Muscle layer of colon (tissue), 2 donors: Measurements from ENCODE around the gene TFCP2L1.

Experiments used
- H3K27ac ChIP-seq: one replicate; pipeline ENCODE4 v1.7.0; 2013; ENCODE audit warnings: low read depth, mild to moderate bottlenecking, low read length, moderate library complexity
- H3K27me3 ChIP-seq, 2 donors: one replicate each; pipeline ENCODE4 v1.7.0; 2013; ENCODE audit warnings: low read length in 2 of 2, mild to moderate bottlenecking in 2 of 2; ENCODE audit not compliant: insufficient read depth in 2 of 2, control insufficient read depth in 1 of 2
- H3K36me3 ChIP-seq: one replicate; pipeline ENCODE4 v1.7.0; 2013; ENCODE audit warnings: mild to moderate bottlenecking, low read length; ENCODE audit not compliant: insufficient read depth
- H3K4me1 ChIP-seq: one replicate; pipeline ENCODE4 v1.7.0; 2013; ENCODE audit warnings: mild to moderate bottlenecking, low read length; ENCODE audit not compliant: insufficient read depth
- H3K4me3 ChIP-seq, 2 donors: one replicate each; pipeline ENCODE4 v1.7.0; 2013; ENCODE audit warnings: low read length in 2 of 2, low read depth in 1 of 2, mild to moderate bottlenecking in 1 of 2, moderate library complexity in 1 of 2
- H3K9ac ChIP-seq: one replicate; pipeline ENCODE4 v1.7.0; 2013; ENCODE audit warnings: low read length
- H3K9me3 ChIP-seq: one replicate; pipeline ENCODE4 v1.7.0; 2013; ENCODE audit warnings: mild to moderate bottlenecking, low read length
- donor health status: abdominal sarcoma.
- donor health status: Adenocarcinoma of cecum.

Gene TFCP2L1

DNA sequence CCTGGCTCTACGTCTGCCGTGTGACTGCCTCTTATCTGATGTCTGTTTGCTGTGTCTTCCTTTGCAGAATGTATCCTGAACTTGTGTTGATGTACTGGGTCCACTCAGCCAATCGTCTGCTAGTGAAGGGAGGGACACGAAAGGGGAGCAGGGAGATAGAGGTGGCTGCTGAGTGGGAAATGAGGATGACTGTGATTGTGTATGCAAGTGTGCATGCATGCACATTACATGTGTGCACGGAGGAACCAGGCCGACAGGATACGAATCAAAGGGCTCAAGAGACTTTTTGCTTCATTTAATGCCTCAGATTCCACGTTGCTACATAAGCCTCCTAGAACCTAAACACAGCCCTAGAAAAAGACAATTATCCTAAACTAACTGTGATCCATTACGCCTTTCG, 111.2 kb downstream of the TFCP2L1 start:
- Histone ChIP-seq H3K27me3 (no peaks in the 10 kb centered on the region), H3K36me3 (no peaks in the 10 kb centered on the region), H3K9ac (no peak overlapping the region), H3K9me3 (peaks cover 5% of the 10 kb centered on the region), H3K4me1 (no peaks in the 10 kb centered on the region), H3K27ac (no peak overlapping the region), H3K4me3 (no peak overlapping the region)

DNA sequence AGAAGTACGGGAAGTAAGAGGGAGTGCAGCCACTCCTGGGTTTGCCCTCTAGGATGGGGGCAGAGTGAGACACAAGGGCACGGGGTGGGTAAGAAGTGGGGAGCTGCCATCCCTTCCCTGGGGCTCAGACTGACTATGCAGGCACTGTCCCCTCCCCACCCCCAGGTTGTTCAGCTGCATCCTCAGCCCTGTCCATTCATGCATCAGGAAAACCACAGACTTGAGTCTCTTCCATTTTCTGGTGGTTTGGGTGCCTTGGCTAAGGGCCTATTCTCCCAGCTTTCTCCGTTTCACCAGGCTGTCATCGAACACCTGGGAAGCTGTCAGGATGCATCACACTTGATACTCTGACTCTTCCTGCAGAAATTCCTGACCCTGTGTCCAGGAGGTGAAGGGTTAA, 111.9 kb downstream of the TFCP2L1 start:
- no peaks in the 10 kb centered on the region for H3K36me3 ChIP-seq
- no peak overlapping the region for H3K27ac ChIP-seq
- H3K9ac ChIP-seq, result no peak overlapping the region
- peaks cover 5% of the 10 kb centered on the region for H3K9me3 ChIP-seq
- H3K27me3 ChIP-seq, result no peaks in the 10 kb centered on the region
- H3K4me3 ChIP-seq, result no peak overlapping the region
- no peaks in the 10 kb centered on the region for H3K4me1 ChIP-seq

DNA sequence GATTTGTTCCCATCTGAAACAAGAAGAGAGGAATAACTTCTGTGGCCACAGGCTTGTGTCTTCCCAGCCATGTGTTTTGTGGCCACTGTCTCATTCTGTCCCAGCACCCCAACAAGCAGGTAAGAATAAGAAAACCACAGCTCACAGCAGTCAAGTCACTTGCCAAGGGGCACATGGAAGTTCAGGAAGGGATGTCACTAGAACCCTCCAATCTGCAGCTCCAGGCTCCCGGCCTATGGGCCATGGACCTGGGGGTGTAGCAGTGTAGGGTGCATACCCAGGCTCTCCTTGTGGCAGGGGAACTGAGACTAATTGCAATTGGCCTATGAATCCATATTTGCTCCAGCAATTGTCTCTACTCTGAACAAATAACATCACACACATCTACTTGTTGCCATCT, 112.5 kb downstream of the TFCP2L1 start:
- Histone ChIP-seq H3K9me3 (peaks cover 5% of the 10 kb centered on the region), H3K9ac (no peak overlapping the region), H3K27me3 (no peaks in the 10 kb centered on the region), H3K4me3 (no peak overlapping the region), H3K4me1 (no peaks in the 10 kb centered on the region), H3K36me3 (no peaks in the 10 kb centered on the region), H3K27ac (no peak overlapping the region)

DNA sequence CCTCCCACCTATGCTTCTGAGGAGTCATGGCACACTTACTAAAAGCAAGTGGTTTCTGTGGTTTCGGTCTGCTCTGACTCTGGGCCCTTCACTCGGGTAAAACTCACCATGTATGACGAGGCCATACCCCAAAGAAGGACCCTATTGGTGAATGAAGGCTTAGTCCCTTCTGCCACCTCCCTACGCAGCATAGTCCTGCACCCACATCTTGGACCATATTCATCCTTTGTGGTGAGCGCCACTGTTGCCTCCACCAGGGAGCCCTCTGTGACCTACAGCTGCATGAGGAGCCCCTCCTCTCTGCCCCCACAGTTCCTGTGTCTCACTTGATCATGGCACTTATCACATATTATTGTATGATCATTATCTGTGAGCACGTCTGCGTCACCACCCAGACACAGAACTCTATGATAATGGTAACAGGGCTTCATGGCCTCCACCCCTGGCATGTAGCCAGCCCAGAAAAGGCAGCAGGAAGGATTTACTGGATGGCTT, 113.3 kb downstream of the TFCP2L1 start:
- Histone ChIP-seq H3K9me3 (peaks cover 5% of the 10 kb centered on the region), H3K4me3 (no peak overlapping the region), H3K4me1 (no peaks in the 10 kb centered on the region), H3K36me3 (no peaks in the 10 kb centered on the region), H3K9ac (no peak overlapping the region), H3K27ac (no peak overlapping the region), H3K27me3 (no peaks in the 10 kb centered on the region)

GRCh38 chr2:121170577-121170976, 114.4 kb downstream of the TFCP2L1 start:
- no peaks in the 10 kb centered on the region for H3K36me3 ChIP-seq
- H3K4me1 ChIP-seq, result no peaks in the 10 kb centered on the region
- H3K9ac ChIP-seq, result no peak overlapping the region
- no peak overlapping the region for H3K4me3 ChIP-seq
- peaks cover 5% of the 10 kb centered on the region for H3K9me3 ChIP-seq
- H3K27ac ChIP-seq, result no peak overlapping the region
- H3K27me3 ChIP-seq, result no peaks in the 10 kb centered on the region

DNA sequence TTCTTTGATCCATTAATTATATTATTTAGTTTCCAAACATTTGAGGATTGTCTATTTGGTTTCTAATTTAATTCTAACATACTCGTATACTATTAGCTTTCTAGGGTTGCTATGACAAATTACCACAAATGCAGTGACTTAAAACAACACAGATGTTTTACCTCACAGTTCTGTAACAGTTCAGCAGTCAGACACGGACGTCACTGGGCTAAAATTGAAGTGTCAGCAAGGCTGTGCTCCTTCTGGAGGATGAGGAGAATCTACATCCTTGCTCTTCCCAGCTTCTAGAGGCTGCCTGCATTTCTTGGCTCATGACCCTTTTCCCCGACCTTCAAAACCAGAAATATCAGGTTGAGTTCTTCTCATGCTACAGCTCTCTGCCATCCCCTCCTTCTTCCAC, 117.6 kb downstream of the TFCP2L1 start:
- Histone ChIP-seq H3K9ac (no peak overlapping the region), H3K27ac (no peak overlapping the region), H3K36me3 (no peaks in the 10 kb centered on the region), H3K27me3 (no peaks in the 10 kb centered on the region), H3K4me3 (no peak overlapping the region), H3K4me1 (no peaks in the 10 kb centered on the region), H3K9me3 (peaks cover 5% of the 10 kb centered on the region)
